Activated T-helper 2 cell treated with anti-CD3 and anti-CD28 coated beads, Interferon-gamma antibody, Interleukin-2, Interleukin-4, amounts not matched to agents 10 μg/mL and 5 μg/mL and 100 μg/mL, durations not matched to agents 14 hours and 24 hours and 36 hours (primary cell): ENCODE data around the gene EEF1AKMT3. TPM values are rescaled to one million over a fixed set of nuclear protein-coding genes. Genes with fewer than 3 reads are reported as not detected.

ENCODE experiments used
- DNase-seq: peaks from one replicate; pipeline ENCODE4 v3.0.0; 2021; ENCODE audit warnings: low spot score
- H3K27ac Mint-ChIP-seq: one replicate; pipeline ENCODE4 v1.8.0; 2021; ENCODE audit warnings: mixed read lengths
- H3K27me3 Mint-ChIP-seq: one replicate; pipeline ENCODE4 v1.8.0; 2021; ENCODE audit warnings: low read depth, mixed read lengths
- H3K36me3 Mint-ChIP-seq: one replicate; pipeline ENCODE4 v1.8.0; 2021; ENCODE audit warnings: low read depth, mixed read lengths
- H3K4me1 Mint-ChIP-seq: one replicate; pipeline ENCODE4 v1.8.0; 2021; ENCODE audit warnings: low read depth, mixed read lengths
- H3K4me3 Mint-ChIP-seq: one replicate; pipeline ENCODE4 v1.8.0; 2021; ENCODE audit warnings: low read depth, mild to moderate bottlenecking, moderate library complexity, mixed read lengths
- H3K9me3 Mint-ChIP-seq: one replicate; pipeline ENCODE4 v1.8.0; 2021; ENCODE audit warnings: mixed read lengths
- intact Hi-C: fragments of 100-400 bp; cut with micrococcal nuclease; formaldehyde crosslinking; loops from one replicate; pipeline ENCODE4 v1.15.1; 2023
- total RNA-seq: library from RNA; stranded (reverse); gene quantifications from 2 replicates; pipeline ENCODE4 v1.2.3, GENCODE V29; 2022

The EEF1AKMT3 gene
- total RNA-seq, 1 donor from 2014 or later = 5.1 TPM

DNA sequence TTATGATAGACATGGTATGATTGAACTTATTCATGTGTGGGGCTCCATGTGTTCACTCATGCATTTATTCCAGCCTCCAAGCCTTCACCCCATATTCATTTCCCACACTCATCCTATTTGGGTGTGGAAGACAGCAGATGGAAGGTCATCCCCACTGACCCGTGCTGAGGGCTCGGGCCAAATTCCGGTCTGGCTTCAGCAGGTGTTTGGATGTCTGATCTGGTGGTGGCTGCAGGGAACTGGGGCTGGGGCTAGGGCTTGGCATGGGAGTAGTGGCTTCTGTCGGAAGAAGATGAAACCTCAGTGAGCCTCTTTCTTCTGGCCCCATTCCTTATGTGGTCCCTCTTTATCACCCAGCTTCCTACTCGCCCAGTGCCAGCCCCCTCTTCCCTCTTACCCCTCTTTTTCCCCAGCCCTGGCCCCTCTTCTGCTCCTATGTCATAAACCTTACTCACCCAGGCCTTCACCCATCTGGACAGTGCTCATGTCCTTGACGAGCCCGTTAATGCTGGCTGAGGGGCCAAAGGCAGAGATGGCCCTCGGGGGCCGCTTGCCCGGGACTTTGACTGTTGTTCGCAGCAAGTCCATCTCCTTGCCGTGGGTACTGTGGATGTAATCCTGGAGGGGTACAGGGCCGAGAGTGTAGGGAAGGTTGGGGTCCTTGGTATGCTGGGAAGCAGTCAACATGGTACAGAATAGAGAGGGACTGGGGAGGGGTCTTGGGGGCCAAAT, 41.9 kb upstream of the EEF1AKMT3 start:
- H3K4me3 Mint-ChIP-seq = no peak overlapping the region
- H3K36me3 Mint-ChIP-seq = peaks cover 67% of the 10 kb centered on the region
- H3K4me1 Mint-ChIP-seq = no peaks in the 10 kb centered on the region
- H3K9me3 Mint-ChIP-seq = no peaks in the 10 kb centered on the region
- no peaks in the 10 kb centered on the region for H3K27me3 Mint-ChIP-seq
- no peak overlapping the region for H3K27ac Mint-ChIP-seq
- intact Hi-C loops = no loop called here
- DNase-seq = no peak

- Mint-ChIP-seq H3K36me3 (peaks cover 66% of the 10 kb centered on the region), H3K4me1 (peaks cover 3% of the 10 kb centered on the region), H3K4me3 (no peak overlapping the region), H3K9me3 (no peaks in the 10 kb centered on the region), H3K27me3 (no peaks in the 10 kb centered on the region), H3K27ac (no peak overlapping the region)
- intact Hi-C loops = no loop called here
- DNase-seq = no peak
These were observed 40.9 kb upstream of the EEF1AKMT3 start for GRCh38 chr12:57731411-57732080.

DNA sequence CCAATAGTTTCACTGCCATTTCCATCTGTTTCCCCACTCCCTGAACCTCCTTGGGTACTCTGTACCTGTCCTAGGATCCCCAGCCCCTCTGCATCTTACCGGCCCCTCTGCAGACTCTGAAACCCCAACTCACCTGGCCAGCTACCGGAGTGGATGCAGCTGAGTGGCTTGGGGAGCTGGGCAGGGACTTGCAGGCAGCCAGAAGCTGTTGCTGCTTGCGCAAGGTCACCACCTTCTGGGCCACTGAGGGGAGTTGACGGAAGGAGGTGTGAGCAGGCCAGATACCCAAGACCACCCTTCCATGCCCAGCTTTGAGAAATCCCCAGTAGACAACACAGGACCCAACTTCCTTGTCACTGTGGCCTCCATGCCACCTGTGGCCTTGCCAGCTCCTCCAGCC, 40.1 kb upstream of the EEF1AKMT3 start:
- Mint-ChIP-seq H3K27ac (no peak overlapping the region), H3K9me3 (no peaks in the 10 kb centered on the region)

DNA sequence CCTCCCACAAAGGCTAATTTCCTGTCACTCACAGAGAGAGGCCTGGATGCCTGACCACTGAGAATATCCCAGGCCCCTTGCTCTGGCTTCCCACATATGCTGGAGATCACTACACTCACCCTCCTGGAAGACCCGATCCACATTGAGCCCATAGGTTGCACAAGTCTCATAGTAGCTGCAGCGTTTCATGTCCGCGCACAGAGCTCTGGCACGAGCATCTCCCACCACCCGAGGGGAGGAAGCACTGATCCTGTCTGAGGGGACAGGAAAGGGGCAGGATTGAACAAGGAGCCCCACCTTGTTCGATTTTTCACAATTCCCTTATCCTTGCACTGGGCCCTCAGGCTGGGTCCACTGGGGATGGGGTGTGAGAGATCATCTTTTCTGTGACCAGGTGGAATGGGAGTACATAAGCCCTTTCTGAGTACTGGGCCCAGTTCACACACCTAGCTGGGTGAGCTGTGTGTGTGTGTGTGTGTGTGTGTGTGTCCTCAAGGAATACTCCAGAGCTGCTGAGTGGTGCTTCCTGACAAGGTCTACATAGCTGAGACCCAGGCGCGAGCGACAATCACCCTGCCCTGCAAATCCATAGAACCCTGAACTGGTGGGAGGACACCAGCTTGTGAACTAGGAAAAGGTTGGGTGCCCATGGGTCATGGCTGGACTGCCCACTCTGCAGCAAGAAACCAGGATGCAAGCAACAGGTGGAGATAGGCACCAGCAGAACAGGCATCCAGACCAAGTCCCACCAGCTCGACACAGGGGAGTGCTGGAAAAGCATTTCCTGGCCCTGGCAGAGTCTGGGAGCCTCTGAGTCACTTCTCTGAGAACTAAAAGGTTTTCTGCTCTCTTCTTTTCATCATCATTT, 39.5 kb upstream of the EEF1AKMT3 start:
- DNase-seq = no peak
- Mint-ChIP-seq H3K27me3 (no peaks in the 10 kb centered on the region), H3K9me3 (no peaks in the 10 kb centered on the region), H3K4me1 (peaks cover 3% of the 10 kb centered on the region), H3K27ac (no peak overlapping the region), H3K36me3 (peaks cover 67% of the 10 kb centered on the region), H3K4me3 (no peak overlapping the region)
- intact Hi-C loops = no loop called here

More for the DNA sequence above, 40.1 kb upstream of the EEF1AKMT3 start:
- H3K4me3 Mint-ChIP-seq = no peak overlapping the region
- H3K4me1 Mint-ChIP-seq = peaks cover 3% of the 10 kb centered on the region
- no peak for DNase-seq
- H3K36me3 Mint-ChIP-seq = peaks cover 71% of the 10 kb centered on the region
- no peaks in the 10 kb centered on the region for H3K27me3 Mint-ChIP-seq
- intact Hi-C loops = no loop called here

GRCh38 chr12:57733928-57734327, 38.5 kb upstream of the EEF1AKMT3 start:
- H3K9me3 Mint-ChIP-seq = no peaks in the 10 kb centered on the region
- no peak for DNase-seq
- peaks cover 60% of the 10 kb centered on the region for H3K36me3 Mint-ChIP-seq
- no peak overlapping the region for H3K4me3 Mint-ChIP-seq
- H3K27ac Mint-ChIP-seq = no peak overlapping the region
- H3K27me3 Mint-ChIP-seq = no peaks in the 10 kb centered on the region
- intact Hi-C loops = no loop called here
- H3K4me1 Mint-ChIP-seq = peaks cover 4% of the 10 kb centered on the region

DNA sequence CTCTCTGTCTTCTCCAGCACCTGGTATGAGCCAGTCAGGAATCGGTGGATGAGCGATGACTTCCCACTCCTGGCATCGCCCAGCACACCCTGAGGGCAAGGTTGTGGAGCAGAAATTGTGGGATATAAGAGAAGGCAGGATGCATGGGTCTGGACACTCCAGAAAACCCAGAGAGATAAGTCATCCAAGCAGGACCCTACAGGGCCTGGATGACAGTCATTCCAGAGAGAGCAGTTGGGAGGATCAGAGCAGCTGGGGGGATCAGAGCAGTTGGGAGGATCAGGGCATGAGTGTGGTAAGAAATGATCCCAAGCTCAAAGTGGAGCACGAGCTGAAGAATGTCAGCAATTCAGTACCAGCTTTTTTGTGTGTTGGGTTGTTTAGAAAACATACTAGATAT, 37.8 kb upstream of the EEF1AKMT3 start:
- intact Hi-C loops = no loop called here
- H3K9me3 Mint-ChIP-seq = no peaks in the 10 kb centered on the region
- no peaks in the 10 kb centered on the region for H3K27me3 Mint-ChIP-seq
- peaks cover 62% of the 10 kb centered on the region for H3K36me3 Mint-ChIP-seq
- no peak for DNase-seq
- H3K4me3 Mint-ChIP-seq = no peak overlapping the region
- H3K4me1 Mint-ChIP-seq = peaks cover 11% of the 10 kb centered on the region
- H3K27ac Mint-ChIP-seq = no peak overlapping the region

DNA sequence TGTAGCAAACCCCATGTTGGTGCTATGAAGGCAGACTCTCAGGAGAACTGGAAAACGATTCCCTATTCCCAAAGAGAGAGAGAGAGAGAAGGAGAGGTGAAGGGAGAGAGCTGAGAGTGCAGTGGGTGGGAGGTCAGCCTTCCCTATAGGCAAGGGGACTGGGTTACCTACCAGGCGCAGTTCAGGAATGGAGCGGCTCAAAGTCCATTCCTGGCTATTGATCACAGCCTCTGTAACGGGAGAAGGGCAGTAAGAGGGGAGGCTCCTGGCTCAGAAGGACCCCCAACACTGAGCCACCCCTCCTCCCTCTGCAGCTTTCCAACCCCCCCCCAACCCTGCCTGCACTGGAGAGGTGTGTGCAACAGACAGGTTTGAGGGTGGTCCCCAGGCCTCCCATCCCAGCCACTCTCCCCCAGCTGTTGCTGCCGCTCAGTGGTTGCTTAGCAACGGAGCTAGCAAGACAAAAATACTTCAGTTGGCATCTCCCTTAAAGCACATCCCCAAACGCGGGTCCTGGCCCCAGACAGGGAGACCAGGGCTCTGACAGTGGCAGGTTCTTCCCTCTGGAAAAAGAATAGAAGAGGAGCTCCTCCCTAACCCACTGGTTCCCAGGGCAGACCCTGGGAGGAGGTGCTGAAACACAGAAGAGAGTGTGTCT, 37.1 kb upstream of the EEF1AKMT3 start:
- H3K27ac Mint-ChIP-seq = no peak overlapping the region
- peaks cover 14% of the 10 kb centered on the region for H3K4me1 Mint-ChIP-seq
- intact Hi-C loops = no loop called here
- no peak for DNase-seq
- H3K36me3 Mint-ChIP-seq = peaks cover 58% of the 10 kb centered on the region
- H3K4me3 Mint-ChIP-seq = no peak overlapping the region
- no peaks in the 10 kb centered on the region for H3K27me3 Mint-ChIP-seq
- H3K9me3 Mint-ChIP-seq = no peaks in the 10 kb centered on the region

DNA sequence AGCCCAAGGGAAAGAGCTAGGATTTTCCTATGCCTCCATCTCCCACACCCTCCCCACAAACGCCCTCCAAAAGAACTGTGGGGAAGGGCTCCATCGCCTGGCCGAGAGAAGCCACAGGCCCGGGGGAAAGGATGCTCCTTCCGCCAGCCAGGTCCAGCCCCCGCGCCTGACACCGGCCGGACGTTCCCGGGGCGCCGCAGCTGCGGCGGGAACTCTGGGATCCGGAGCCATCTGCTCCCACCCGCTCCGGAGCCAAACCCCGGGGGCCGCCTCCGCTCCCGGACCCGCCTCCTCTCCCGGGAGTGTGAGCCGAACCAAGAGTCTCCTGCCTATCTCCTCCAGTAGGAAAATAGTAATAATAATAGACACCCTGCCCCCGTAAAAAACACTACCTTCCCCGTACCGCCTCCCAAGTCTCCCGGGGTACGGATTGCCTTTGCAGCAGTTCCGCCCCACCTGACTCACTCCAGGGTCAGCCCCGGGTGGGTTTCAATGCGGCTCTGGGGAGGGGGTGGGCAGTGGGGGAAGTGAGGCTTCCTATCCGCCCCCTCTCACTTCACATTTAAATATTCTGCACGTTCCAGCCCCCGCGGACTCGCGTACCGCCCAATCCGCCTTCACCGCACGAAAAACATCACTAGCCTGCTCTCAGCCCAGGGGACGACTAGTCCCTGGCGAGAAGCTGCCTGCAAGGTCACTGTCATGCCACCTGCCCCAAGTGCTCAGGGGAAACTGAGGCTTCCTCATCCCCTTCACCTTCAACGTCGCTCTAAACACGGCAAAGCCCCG, 36.3 kb upstream of the EEF1AKMT3 start:
- H3K36me3 Mint-ChIP-seq = peaks cover 50% of the 10 kb centered on the region
- no peak overlapping the region for H3K27ac Mint-ChIP-seq
- H3K27me3 Mint-ChIP-seq = no peaks in the 10 kb centered on the region
- H3K4me3 Mint-ChIP-seq = no peak overlapping the region
- no peaks in the 10 kb centered on the region for H3K9me3 Mint-ChIP-seq
- H3K4me1 Mint-ChIP-seq = peaks cover 21% of the 10 kb centered on the region
- intact Hi-C loops = no loop called here
- no peak for DNase-seq

DNA sequence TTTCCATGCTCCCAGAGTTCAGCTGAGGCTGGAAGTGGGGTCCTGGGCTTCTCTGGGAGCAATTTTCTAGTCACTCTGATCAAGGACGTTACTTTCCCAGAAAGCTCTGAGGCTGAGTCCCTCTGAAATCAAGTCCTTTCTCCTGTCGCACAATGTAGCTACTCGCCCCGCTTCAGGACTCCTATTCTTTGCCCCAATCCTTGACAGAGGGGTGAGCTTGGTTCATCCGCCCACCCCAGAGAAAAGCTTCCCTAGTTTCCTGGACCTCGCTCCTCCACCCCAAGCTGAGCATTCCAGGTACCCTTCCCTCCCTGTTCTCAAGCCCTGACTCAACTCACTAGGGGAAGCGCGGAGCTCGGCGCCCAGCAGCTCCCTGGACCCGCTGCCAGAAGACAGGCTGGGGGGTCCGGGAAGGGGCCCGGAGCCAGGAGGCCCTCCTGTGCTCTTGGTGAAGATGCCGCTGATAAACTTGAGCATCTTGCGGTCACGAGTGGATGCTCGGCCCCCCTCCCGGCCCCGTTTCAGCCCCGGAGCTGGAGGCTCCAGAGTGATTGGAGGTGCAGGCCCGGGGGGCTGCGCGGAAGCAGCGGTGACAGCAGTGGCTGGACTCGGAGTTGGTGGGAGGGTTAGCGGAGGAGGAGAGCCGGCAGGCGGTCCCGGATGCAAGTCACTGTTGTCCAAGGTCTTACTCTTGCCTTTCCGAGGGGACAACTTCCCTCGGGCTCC, 35.5 kb upstream of the EEF1AKMT3 start:
- Mint-ChIP-seq H3K4me1 (peaks cover 24% of the 10 kb centered on the region), H3K4me3 (no peak overlapping the region), H3K27ac (no peak overlapping the region), H3K27me3 (no peaks in the 10 kb centered on the region), H3K36me3 (peaks cover 45% of the 10 kb centered on the region), H3K9me3 (no peaks in the 10 kb centered on the region)
- intact Hi-C loops = no loop called here
- no peak for DNase-seq

DNA sequence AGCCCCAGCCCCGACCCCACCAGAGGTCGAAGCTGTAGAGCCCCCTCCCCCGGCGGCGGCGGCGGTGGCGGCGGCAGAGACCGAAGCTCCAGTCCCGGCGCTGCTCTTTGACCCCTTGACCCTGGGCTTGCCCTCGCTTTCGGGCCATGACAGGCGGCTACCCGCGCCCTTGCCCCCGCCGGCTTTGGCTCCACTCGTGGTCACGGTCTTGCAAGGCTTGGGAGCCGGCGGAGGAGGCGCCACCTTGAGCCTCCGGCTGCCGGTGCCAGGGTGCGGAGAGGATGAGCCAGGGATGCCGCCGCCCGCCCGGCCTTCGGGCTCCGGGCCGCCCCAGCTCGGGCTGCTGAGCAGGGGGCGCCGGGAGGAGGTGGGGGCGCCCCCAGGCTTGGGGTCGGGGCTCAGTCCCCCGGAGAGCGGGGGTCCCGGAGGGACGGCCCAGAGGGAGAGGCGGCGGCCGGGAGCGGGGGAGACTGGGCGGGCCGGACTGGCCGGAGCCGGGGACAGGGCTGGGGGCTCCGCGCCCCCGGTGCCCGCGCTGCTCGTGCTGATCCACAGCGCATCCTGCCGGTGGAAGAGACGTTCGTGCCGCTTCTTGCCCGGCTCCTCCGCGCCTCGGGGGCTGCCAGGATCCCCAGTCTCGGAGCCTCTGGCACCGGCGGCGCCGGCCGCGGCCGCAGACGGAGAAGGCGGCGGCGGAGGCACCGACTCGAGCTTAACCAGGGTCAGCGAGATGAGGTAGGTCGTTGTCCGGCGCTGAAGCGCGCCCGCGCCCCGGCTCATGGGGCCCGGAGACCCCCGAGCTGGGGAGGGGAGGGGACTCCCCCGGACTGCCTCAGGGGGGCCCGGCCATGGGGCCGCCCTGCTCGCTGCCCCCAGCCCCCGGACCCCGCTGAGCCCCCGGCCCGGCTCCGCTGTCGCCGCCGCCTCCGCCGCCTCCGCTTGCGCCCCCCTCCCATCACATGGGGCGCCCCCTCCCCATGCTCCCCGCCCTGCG, 34.6 kb upstream of the EEF1AKMT3 start:
- intact Hi-C loops = no loop called here
- Mint-ChIP-seq H3K36me3 (peaks cover 36% of the 10 kb centered on the region), H3K9me3 (no peaks in the 10 kb centered on the region), H3K4me1 (peaks cover 28% of the 10 kb centered on the region), H3K4me3 (no peak overlapping the region), H3K27ac (no peak overlapping the region), H3K27me3 (no peaks in the 10 kb centered on the region)
- DNase-seq = no peak
